ENCODE measurements around the gene CREB3L1.

The CREB3L1 gene

GRCh38 chr11:46286789-46287188, 9.3 kb downstream of the CREB3L1 start:
- no peak for TF ChIP-seq CTCF (conservative IDR thresholded peaks at IDR 0.05; ENCODE audit: low read depth, low read length)
- Histone ChIP-seq H3K27ac (no peak overlapping the region), H3K4me2 (no peak overlapping the region), H4K20me1 (ENCODE audit: insufficient read depth) (no peaks in the 10 kb centered on the region), H3K27me3 (ENCODE audit: insufficient read depth, low read depth) (0 out of 2 replicates have a peak, but pooled peaks cover 5% of the 10 kb centered on the region), H3K79me2 (ENCODE audit: insufficient read depth, low read depth) (no peaks in the 10 kb centered on the region), H2AFZ (ENCODE audit: low read depth) (no peak overlapping the region), H3K4me3 (IDR thresholded peaks at IDR 0.05; ENCODE audit: insufficient read depth, low read depth, low read length) (no peak overlapping the region), H3K4me1 (ENCODE audit: low read depth, poor library complexity, severe bottlenecking) (no peaks in the 10 kb centered on the region), H3K9ac (no peak overlapping the region), H3K36me3 (ENCODE audit: insufficient read depth) (no peaks in the 10 kb centered on the region)

- TF ChIP-seq CTCF (conservative IDR thresholded peaks at IDR 0.05; ENCODE audit: low read depth, low read length) = no peak
- H3K9ac ChIP-seq = no peak overlapping the region
- no peaks in the 10 kb centered on the region for H3K4me1 ChIP-seq (ENCODE audit: low read depth, poor library complexity, severe bottlenecking)
- H3K27me3 ChIP-seq (ENCODE audit: insufficient read depth, low read depth) = no peaks in the 10 kb centered on the region
- no peaks in the 10 kb centered on the region for H3K36me3 ChIP-seq (ENCODE audit: insufficient read depth)
- H3K79me2 ChIP-seq (ENCODE audit: insufficient read depth, low read depth) = no peaks in the 10 kb centered on the region
- no peak overlapping the region for H2AFZ ChIP-seq (ENCODE audit: low read depth)
- H4K20me1 ChIP-seq (ENCODE audit: insufficient read depth) = no peaks in the 10 kb centered on the region
- H3K27ac ChIP-seq = no peak overlapping the region
- no peak overlapping the region for H3K4me2 ChIP-seq
- H3K4me3 ChIP-seq (IDR thresholded peaks at IDR 0.05; ENCODE audit: insufficient read depth, low read depth, low read length) = no peak overlapping the region
Measured at GRCh38 chr11:46288451-46288850, 11.0 kb downstream of the CREB3L1 start.

GRCh38 chr11:46290011-46290410, 12.5 kb downstream of the CREB3L1 start:
- Histone ChIP-seq H3K4me2 (no peak overlapping the region), H2AFZ (ENCODE audit: low read depth) (no peak overlapping the region), H3K79me2 (ENCODE audit: insufficient read depth, low read depth) (no peaks in the 10 kb centered on the region), H3K36me3 (ENCODE audit: insufficient read depth) (no peaks in the 10 kb centered on the region), H3K27me3 (ENCODE audit: insufficient read depth, low read depth) (no peaks in the 10 kb centered on the region), H3K27ac (no peak overlapping the region), H4K20me1 (ENCODE audit: insufficient read depth) (no peaks in the 10 kb centered on the region), H3K4me1 (ENCODE audit: low read depth, poor library complexity, severe bottlenecking) (no peaks in the 10 kb centered on the region), H3K4me3 (IDR thresholded peaks at IDR 0.05; ENCODE audit: insufficient read depth, low read depth, low read length) (no peak overlapping the region), H3K9ac (no peak overlapping the region)
- no peak for TF ChIP-seq CTCF (conservative IDR thresholded peaks at IDR 0.05; ENCODE audit: low read depth, low read length)

- Histone ChIP-seq H3K27ac (no peak overlapping the region), H3K4me3 (IDR thresholded peaks at IDR 0.05; ENCODE audit: insufficient read depth, low read depth, low read length) (no peak overlapping the region), H3K27me3 (ENCODE audit: insufficient read depth, low read depth) (no peaks in the 10 kb centered on the region), H3K79me2 (ENCODE audit: insufficient read depth, low read depth) (no peaks in the 10 kb centered on the region), H3K36me3 (ENCODE audit: insufficient read depth) (no peaks in the 10 kb centered on the region), H3K4me1 (ENCODE audit: low read depth, poor library complexity, severe bottlenecking) (no peaks in the 10 kb centered on the region), H2AFZ (ENCODE audit: low read depth) (no peak overlapping the region), H4K20me1 (ENCODE audit: insufficient read depth) (no peaks in the 10 kb centered on the region), H3K4me2 (no peak overlapping the region), H3K9ac (no peak overlapping the region)
- no peak for TF ChIP-seq CTCF (conservative IDR thresholded peaks at IDR 0.05; ENCODE audit: low read depth, low read length)
Measured at GRCh38 chr11:46290598-46291309, 13.3 kb downstream of the CREB3L1 start.

Measured in KMS-11 (cell line).